OCI-LY7 (cell line): ENCODE measurements around the gene RBFOX1. TPM values are rescaled to one million over a fixed set of nuclear protein-coding genes. Genes with fewer than 3 reads are reported as not detected.

Experiments
- BruUV-seq: library from RNA; stranded (reverse); fragments of 400-500 nt; replicated peaks from 2 replicates; lab custom pipeline; 2021; lab: Mats Ljungman, UMichigan
- CTCF ChIA-PET: fragments of 300-600 bp; sonication (Branson Sonifier 250); formaldehyde crosslinking; loops from one replicate; lab custom pipeline; 2022; ENCODE audit warnings: antibody characterized with exemption; ENCODE audit not compliant: unreplicated experiment; lab: Charles Lee
- POLR2A ChIA-PET: fragments of 300-600 bp; sonication (Branson Sonifier 250); formaldehyde crosslinking; loops from one replicate; lab custom pipeline; 2022; ENCODE audit warnings: antibody characterized with exemption; lab: Charles Lee
- DNase-seq: peaks from one replicate; pipeline ENCODE4 v3.0.0-alpha.2; 2015; ENCODE audit warnings: low spot score
- H2AFZ ChIP-seq: fragments of 200-600 bp; sonication (generic), shearing (Covaris generic); 2 replicates; pipeline ENCODE4 v1.6.1; 2014; ENCODE audit warnings: mild to moderate bottlenecking, antibody characterized with exemption, low read length, moderate library complexity
- H3K27ac ChIP-seq: fragments of 200-600 bp; sonication (generic); 2 replicates; pipeline ENCODE4 v1.5.1; 2014; ENCODE audit warnings: mixed run types, low read depth, mild to moderate bottlenecking, moderate library complexity, low read length, inconsistent platforms; ENCODE audit not compliant: poor library complexity, severe bottlenecking
- H3K36me3 ChIP-seq: fragments of 200-600 bp; sonication (generic); 2 replicates; pipeline ENCODE4 v1.6.1; 2014; ENCODE audit warnings: mild to moderate bottlenecking, antibody characterized with exemption, low read length, moderate library complexity, mixed read lengths; ENCODE audit not compliant: insufficient read depth
- H3K4me1 ChIP-seq: fragments of 200-600 bp; sonication (generic); 2 replicates; pipeline ENCODE4 v1.5.1; 2014; ENCODE audit warnings: mild to moderate bottlenecking, low read length; ENCODE audit not compliant: insufficient read depth, poor library complexity, severe bottlenecking
- H3K4me2 ChIP-seq: fragments of 200-600 bp; sonication (generic); 2 replicates; pipeline ENCODE4 v1.6.1; 2014; ENCODE audit warnings: mild to moderate bottlenecking, low read length
- H3K4me3 ChIP-seq: fragments of 200-600 bp; sonication (generic); 2 replicates; pipeline ENCODE4 v1.5.1; 2014; ENCODE audit warnings: mild to moderate bottlenecking, low read depth, low read length; ENCODE audit not compliant: poor library complexity, severe bottlenecking
- H3K79me2 ChIP-seq: fragments of 200-600 bp; sonication (generic); 2 replicates; pipeline ENCODE4 v1.6.1; 2016; ENCODE audit warnings: low read depth, mild to moderate bottlenecking, low read length, moderate library complexity, mixed read lengths; ENCODE audit not compliant: insufficient read depth
- H3K9me2 ChIP-seq: fragments of 200-600 bp; sonication (generic); 2 replicates; pipeline ENCODE4 v1.6.1; 2016; ENCODE audit warnings: mild to moderate bottlenecking, low read length, mixed read lengths; ENCODE audit not compliant: insufficient read depth
- H3K9me3 ChIP-seq: fragments of 200-600 bp; sonication (generic); 2 replicates; pipeline ENCODE4 v1.6.1; 2014; ENCODE audit warnings: mild to moderate bottlenecking, mixed run types, low read length, mixed read lengths
- H4K20me1 ChIP-seq: fragments of 200-600 bp; sonication (generic); 2 replicates; pipeline ENCODE4 v1.6.1; 2014; ENCODE audit warnings: mild to moderate bottlenecking, antibody characterized with exemption, low read length, moderate library complexity, mixed read lengths; ENCODE audit not compliant: insufficient read depth
- CTCF ChIP-seq: fragments of 200-600 bp; sonication (generic); conservative IDR thresholded peaks from 2 replicates; pipeline ENCODE4 v1.5.1; 2014; ENCODE audit warnings: mild to moderate bottlenecking, antibody characterized with exemption, low read length, moderate library complexity, mixed read lengths
- EZH2phosphoT487 ChIP-seq: fragments of 200-600 bp; sonication (generic); IDR thresholded peaks from 2 replicates; pipeline ENCODE4 v1.6.1; 2018; ENCODE audit warnings: low read depth, borderline replicate concordance, mild to moderate bottlenecking, mixed run types, antibody characterized with exemption, low read length, moderate library complexity, mixed read lengths
- intact Hi-C: fragments of 100-400 bp; cut with micrococcal nuclease; formaldehyde crosslinking; loops from one replicate; pipeline ENCODE4 v1.10.0; 2022; ENCODE audit not compliant: unreplicated experiment
- total RNA-seq, 2 experiments: library from RNA; depleted of rRNA in 1 of 2; stranded (reverse); fragments of >200 nt in 1 of 2; shearing (Covaris generic) in 1 of 2; gene quantifications; 2 replicates each; pipeline ENCODE4 v1.2.3, GENCODE V29; 2014 to 2022

The RBFOX1 gene
- total RNA-seq, 2 experiments from 2014 or later = not detected

GRCh38 chr16:7377231-7377630 is 44.6 kb downstream of the RBFOX1 start:
- no peak overlapping the region for H3K4me2 ChIP-seq
- TF ChIP-seq CTCF (no peak), EZH2phosphoT487 (no peak)
- no TSS peak for BruUV-seq

GRCh38 chr16:7378024-7378695 is 45.5 kb downstream of the RBFOX1 start:
- Histone ChIP-seq H3K4me2 (no peak overlapping the region), H3K4me3 (no peak overlapping the region), H3K27ac (no peak overlapping the region), H3K4me1 (no peaks in the 10 kb centered on the region), H2AFZ (no peak overlapping the region), H3K9me3 (no peaks in the 10 kb centered on the region), H4K20me1 (no peaks in the 10 kb centered on the region), H3K36me3 (no peaks in the 10 kb centered on the region), H3K9me2 (no peaks in the 10 kb centered on the region), H3K79me2 (no peaks in the 10 kb centered on the region)
- no peak for DNase-seq
- no TSS peak for BruUV-seq
- intact Hi-C loops = no loop called here
- no peak for TF ChIP-seq EZH2phosphoT487
- TF ChIP-seq CTCF = no peak
- ChIA-PET CTCF (no interaction called here), POLR2A (no interaction called here)

More at GRCh38 chr16:7377231-7377630, 44.6 kb downstream of the RBFOX1 start:
- ChIA-PET CTCF (no interaction called here), POLR2A (no interaction called here)
- no peak overlapping the region for H2AFZ ChIP-seq
- H3K4me1 ChIP-seq = no peaks in the 10 kb centered on the region
- no peaks in the 10 kb centered on the region for H3K36me3 ChIP-seq
- H3K27ac ChIP-seq = no peak overlapping the region
- no peaks in the 10 kb centered on the region for H3K9me2 ChIP-seq
- H3K9me3 ChIP-seq = no peaks in the 10 kb centered on the region
- intact Hi-C loops = no loop called here
- DNase-seq = no peak
- no peaks in the 10 kb centered on the region for H4K20me1 ChIP-seq
- no peak overlapping the region for H3K4me3 ChIP-seq
- no peaks in the 10 kb centered on the region for H3K79me2 ChIP-seq

- Histone ChIP-seq H4K20me1 (no peaks in the 10 kb centered on the region), H3K9me2 (no peaks in the 10 kb centered on the region), H3K79me2 (no peaks in the 10 kb centered on the region), H3K4me2 (no peak overlapping the region), H3K4me1 (no peaks in the 10 kb centered on the region), H3K9me3 (no peaks in the 10 kb centered on the region), H2AFZ (no peak overlapping the region), H3K27ac (no peak overlapping the region), H3K36me3 (no peaks in the 10 kb centered on the region), H3K4me3 (no peak overlapping the region)
- no peak for DNase-seq
- intact Hi-C loops = no loop called here
- POLR2A ChIA-PET = no interaction called here
- no peak for TF ChIP-seq EZH2phosphoT487
- CTCF ChIA-PET = no interaction called here
- BruUV-seq = no TSS peak
Measured at GRCh38 chr16:7380441-7380840, 47.8 kb downstream of the RBFOX1 start.
